GM12875 (cell line): ENCODE results near the gene SLC6A19.

Source experiments
- H3K4me3 ChIP-seq: one replicate; pipeline ENCODE4 v1.5.1; 2011; ENCODE audit warnings: low read depth, low read length, control low read depth
- TF ChIP-seq, protein P1 (sequence below): IDR thresholded peaks from 2 replicates; pipeline ENCODE4 v1.5.1; 2011; ENCODE audit warnings: low read depth, mild to moderate bottlenecking, control low read depth, inconsistent platforms, low read length, moderate library complexity, borderline replicate concordance; ENCODE audit not compliant: insufficient read depth

The SLC6A19 gene

DNA sequence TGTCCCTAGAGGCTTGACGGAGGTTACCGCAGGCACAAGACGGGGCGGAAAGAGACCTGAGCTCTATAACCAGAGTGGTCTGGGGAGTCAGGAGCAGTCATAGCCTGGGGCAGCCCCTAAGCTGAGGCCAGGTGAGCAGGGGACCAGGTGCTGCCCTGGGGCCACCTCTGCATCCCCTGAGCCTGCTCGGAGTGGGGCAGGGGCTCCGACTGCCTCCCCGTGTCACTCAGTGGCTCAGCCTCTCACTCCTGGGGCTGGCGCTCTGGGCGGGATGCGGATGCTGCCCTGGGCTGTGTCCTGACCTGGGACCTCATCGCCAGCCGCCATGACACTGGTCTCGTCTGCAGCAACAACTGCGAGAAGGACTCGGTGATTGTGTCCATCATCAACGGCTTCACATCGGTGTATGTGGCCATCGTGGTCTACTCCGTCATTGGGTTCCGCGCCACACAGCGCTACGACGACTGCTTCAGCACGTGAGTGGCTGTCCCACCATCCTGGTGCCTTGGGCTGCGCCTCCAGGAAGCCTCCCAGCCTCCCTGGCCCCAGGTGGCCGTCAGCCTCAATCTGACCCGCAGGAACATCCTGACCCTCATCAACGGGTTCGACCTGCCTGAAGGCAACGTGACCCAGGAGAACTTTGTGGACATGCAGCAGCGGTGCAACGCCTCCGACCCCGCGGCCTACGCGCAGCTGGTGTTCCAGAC, 15.0 kb downstream of the SLC6A19 start:
- TF ChIP-seq, protein P1, sequence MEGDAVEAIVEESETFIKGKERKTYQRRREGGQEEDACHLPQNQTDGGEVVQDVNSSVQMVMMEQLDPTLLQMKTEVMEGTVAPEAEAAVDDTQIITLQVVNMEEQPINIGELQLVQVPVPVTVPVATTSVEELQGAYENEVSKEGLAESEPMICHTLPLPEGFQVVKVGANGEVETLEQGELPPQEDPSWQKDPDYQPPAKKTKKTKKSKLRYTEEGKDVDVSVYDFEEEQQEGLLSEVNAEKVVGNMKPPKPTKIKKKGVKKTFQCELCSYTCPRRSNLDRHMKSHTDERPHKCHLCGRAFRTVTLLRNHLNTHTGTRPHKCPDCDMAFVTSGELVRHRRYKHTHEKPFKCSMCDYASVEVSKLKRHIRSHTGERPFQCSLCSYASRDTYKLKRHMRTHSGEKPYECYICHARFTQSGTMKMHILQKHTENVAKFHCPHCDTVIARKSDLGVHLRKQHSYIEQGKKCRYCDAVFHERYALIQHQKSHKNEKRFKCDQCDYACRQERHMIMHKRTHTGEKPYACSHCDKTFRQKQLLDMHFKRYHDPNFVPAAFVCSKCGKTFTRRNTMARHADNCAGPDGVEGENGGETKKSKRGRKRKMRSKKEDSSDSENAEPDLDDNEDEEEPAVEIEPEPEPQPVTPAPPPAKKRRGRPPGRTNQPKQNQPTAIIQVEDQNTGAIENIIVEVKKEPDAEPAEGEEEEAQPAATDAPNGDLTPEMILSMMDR: no peak
- H3K4me3 ChIP-seq: no peak overlapping the region

- TF ChIP-seq, protein P1: no peak
- H3K4me3 ChIP-seq: no peak overlapping the region
Measured at GRCh38 chr5:1216918-1217295, 15.5 kb downstream of the SLC6A19 start.

GRCh38 chr5:1217596-1218206, 16.3 kb downstream of the SLC6A19 start:
- H3K4me3 ChIP-seq: no peak overlapping the region
- TF ChIP-seq, protein P1: no peak

DNA sequence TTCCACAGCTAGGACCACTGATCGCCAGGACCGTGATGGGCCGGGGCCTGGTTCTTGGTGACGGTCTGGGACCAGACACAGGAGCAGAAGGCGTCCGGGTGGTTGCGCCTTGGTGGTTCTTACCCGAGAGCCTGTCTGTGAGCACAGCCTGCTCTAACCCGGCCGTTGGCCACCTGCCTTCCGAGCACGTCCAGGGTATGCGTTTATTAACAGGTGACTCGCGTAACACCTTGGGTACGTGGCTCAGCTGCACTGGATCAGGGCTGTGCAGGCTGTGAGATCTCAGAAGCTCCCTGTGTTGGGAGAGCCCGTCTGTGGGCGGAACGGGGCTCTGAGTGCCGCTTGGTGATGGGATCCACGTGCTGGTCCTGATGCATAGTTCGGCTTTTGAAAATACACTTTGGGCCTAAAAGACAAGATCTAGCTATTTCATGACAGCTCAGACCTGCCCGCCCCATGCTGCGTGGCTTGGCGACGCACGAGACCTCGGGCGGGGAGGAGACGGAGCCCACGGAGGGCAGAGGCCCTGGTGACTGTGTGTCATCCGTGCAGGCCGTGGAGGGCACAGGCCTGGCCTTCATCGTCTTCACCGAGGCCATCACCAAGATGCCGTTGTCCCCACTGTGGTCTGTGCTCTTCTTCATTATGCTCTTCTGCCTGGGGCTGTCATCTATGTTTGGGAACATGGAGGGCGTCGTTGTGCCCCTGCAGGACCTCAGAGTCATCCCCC, 17.1 kb downstream of the SLC6A19 start:
- TF ChIP-seq, protein P1: no peak
- no peak overlapping the region for H3K4me3 ChIP-seq

- TF ChIP-seq, protein P1: no peak
- H3K4me3 ChIP-seq: no peak overlapping the region
Measured at GRCh38 chr5:1219098-1219767, 17.8 kb downstream of the SLC6A19 start.

DNA sequence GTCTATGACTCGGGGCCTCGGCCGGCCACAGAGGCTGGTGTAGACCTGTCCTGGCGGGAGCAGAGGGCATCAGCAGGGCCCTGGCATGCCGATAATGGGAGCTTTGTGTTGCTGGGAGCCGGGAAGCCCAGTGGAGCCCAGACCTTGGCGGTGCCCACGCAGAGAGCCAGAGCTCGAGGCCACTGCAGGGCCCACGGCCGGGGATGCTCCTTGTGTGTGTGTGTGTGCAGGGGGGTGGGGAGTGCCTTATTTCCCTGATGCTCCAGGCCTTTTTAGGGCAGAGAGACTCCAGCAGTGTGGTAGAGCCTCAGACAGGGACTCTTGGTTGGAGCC, 18.3 kb downstream of the SLC6A19 start:
- TF ChIP-seq, protein P1: no peak
- no peak overlapping the region for H3K4me3 ChIP-seq
